Neural cell (in vitro differentiated cells): ENCODE measurements around the gene UBE2H.

Source experiments
- CTCF ChIP-seq: fragments of 450-650 bp; IDR thresholded peaks from 2 replicates; pipeline ENCODE4 v1.5.1; 2014; ENCODE audit warnings: antibody characterized with exemption, mild to moderate bottlenecking, moderate library complexity; ENCODE audit not compliant: poor library complexity, severe bottlenecking
- EP300 ChIP-seq: fragments of 450-650 bp; conservative IDR thresholded peaks from 2 replicates; pipeline ENCODE4 v1.6.1; 2014; ENCODE audit warnings: antibody characterized with exemption, mild to moderate bottlenecking, moderate library complexity; ENCODE audit not compliant: poor library complexity, severe bottlenecking
- EZH2 ChIP-seq: fragments of 200-600, 300-800 bp; shearing (Covaris generic), sonication (generic); IDR thresholded peaks from 2 replicates; pipeline ENCODE4 v1.6.1; 2014; ENCODE audit warnings: antibody characterized with exemption, low read length, borderline replicate concordance, mild to moderate bottlenecking; ENCODE audit not compliant: insufficient read depth, poor library complexity, severe bottlenecking
- RAD21 ChIP-seq: fragments of 450-650 bp; conservative IDR thresholded peaks from 2 replicates; pipeline ENCODE4 v1.6.1; 2014; ENCODE audit warnings: antibody characterized with exemption, mild to moderate bottlenecking, moderate library complexity
- TAF1 ChIP-seq: IDR thresholded peaks from 2 replicates; pipeline ENCODE4 v1.6.1; 2012; ENCODE audit warnings: low read depth

- TF ChIP-seq EZH2 (no peak), CTCF (no peak), EP300 (no peak), RAD21 (no peak), TAF1 (no peak)
Measured at GRCh38 chr7:129865925-129866201, 86.9 kb downstream of the UBE2H start.
